Cardiac fibroblast (primary cell): Measurements from ENCODE around the gene CIROP.
"Not testable (repeated sequence)": the region's sequence is repeated elsewhere in the genome, so short reads cannot be mapped to it uniquely, and the experiment has no call there.

ENCODE experiments used
- DNase-seq, 2 donors: peaks; one replicate each; pipeline versions ENCODE4 v3.0.0 to v3.0.0-alpha.2; 2010; ENCODE audit warnings: low read depth in 2 of 2
- H3K4me3 ChIP-seq, 2 donors: replicated peaks in 1 of 2; 1 replicate in 1 of 2; 2 replicates in 1 of 2; pipeline ENCODE4 v1.5.1; 2011; ENCODE audit warnings: low read depth in 2 of 2, low read length in 2 of 2, mild to moderate bottlenecking in 2 of 2, moderate library complexity in 1 of 2
- TF ChIP-seq, protein P1 (sequence below): IDR thresholded peaks from one replicate; pipeline ENCODE4 v1.5.1; 2011; ENCODE audit warnings: low read depth, mild to moderate bottlenecking, low read length, inconsistent platforms

The CIROP gene

DNA sequence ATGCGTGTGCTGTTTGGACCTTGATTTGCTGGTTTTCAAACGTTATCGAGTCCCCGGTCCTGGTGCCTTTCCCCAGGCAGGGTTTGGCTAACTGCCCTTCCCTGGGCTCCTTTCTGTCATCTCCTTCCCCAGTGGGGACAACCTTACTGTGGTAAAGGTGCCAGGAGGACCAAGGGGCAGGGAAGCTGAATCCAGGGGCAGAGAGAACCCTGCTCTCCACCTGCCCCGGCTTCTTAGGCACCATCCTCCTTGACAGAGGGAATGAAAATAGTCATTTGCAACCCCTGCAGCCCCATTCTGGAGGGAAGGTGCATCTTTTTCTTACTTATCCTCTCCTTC lies 9.3 kb upstream of the CIROP start:
- DNase-seq: no peak
- H3K4me3 ChIP-seq: no peak overlapping the region
- TF ChIP-seq, protein P1, sequence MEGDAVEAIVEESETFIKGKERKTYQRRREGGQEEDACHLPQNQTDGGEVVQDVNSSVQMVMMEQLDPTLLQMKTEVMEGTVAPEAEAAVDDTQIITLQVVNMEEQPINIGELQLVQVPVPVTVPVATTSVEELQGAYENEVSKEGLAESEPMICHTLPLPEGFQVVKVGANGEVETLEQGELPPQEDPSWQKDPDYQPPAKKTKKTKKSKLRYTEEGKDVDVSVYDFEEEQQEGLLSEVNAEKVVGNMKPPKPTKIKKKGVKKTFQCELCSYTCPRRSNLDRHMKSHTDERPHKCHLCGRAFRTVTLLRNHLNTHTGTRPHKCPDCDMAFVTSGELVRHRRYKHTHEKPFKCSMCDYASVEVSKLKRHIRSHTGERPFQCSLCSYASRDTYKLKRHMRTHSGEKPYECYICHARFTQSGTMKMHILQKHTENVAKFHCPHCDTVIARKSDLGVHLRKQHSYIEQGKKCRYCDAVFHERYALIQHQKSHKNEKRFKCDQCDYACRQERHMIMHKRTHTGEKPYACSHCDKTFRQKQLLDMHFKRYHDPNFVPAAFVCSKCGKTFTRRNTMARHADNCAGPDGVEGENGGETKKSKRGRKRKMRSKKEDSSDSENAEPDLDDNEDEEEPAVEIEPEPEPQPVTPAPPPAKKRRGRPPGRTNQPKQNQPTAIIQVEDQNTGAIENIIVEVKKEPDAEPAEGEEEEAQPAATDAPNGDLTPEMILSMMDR: no peak

DNA sequence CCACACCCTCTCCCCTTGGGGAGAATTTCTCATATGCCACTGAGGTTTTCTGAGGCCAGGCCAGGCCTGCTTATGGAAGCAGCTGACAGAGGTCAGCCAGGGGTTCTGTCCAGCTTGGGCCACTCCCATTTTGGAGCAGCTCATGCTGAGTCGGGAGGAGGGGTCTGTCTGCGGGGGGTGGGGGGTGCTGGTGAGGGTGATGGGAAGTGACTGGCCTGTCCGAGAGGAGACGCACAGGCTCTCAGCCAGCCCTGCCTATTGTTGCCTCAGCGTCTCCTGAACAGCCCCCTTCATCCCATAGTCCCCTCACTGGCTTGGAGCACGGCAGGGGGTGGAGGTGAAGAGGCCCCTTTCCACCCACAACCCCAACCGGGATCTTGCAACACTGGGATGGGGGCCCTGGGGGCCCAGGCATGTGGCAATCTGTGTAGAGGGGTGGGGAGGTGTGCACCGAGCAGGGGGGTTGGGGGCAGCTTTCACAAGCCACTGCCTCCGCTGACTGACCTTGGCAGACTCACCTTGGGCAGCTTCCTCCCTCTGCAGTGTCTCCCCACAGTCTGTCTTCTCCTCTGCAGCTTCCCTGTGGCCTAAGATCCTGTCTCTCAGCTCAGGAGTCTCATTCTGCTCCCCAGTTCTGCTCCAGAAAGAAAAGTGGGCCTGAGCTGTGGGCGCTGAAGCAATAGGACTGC lies 8.8 kb upstream of the CIROP start:
- peak; percentile 35 to 87 for DNase-seq
- no peak overlapping the region for H3K4me3 ChIP-seq
- TF ChIP-seq, protein P1: no peak

DNA sequence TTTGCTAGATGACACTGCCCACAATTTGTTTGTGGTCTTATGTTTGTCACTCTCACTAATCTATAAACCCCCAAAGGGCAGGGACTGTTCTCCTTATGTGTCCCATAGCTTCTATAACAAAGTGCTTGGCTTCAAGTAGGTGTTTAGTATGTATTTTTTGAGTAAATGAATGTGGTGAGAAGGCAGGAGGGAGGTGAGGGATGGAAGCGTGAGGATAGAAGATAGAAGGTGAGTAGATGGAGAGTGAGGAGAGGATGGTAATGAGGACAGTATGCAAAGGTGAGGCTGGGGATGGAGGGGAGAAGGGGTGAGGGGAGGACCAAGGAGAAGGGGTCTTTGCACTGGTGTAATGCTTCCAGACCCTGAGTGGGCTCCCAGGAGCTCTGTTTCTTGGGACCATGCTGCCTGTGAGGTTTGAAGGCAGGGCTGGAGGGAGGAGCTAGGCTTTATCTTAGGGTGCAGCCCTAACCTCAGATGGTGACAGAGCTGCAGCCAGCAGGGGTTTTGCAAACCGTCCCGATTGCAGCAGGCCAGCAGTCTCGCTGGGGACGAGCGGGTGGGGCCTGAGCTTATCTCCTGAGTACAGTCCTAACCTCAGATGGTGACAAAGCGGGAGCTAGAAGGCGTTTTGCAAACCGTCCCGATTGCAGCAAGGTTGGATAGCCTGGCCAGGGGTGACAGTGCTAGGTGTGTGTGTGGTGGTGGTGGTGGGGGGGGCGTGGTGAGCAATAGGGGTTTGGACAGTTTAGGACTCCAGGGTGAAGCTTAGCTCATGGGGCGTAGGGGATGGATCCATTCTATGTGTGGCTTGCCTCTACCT lies 7.8 kb upstream of the CIROP start:
- no peak overlapping the region for H3K4me3 ChIP-seq
- peak in 1 of 2 donors; percentile 30 for DNase-seq
- TF ChIP-seq, protein P1: no peak

DNA sequence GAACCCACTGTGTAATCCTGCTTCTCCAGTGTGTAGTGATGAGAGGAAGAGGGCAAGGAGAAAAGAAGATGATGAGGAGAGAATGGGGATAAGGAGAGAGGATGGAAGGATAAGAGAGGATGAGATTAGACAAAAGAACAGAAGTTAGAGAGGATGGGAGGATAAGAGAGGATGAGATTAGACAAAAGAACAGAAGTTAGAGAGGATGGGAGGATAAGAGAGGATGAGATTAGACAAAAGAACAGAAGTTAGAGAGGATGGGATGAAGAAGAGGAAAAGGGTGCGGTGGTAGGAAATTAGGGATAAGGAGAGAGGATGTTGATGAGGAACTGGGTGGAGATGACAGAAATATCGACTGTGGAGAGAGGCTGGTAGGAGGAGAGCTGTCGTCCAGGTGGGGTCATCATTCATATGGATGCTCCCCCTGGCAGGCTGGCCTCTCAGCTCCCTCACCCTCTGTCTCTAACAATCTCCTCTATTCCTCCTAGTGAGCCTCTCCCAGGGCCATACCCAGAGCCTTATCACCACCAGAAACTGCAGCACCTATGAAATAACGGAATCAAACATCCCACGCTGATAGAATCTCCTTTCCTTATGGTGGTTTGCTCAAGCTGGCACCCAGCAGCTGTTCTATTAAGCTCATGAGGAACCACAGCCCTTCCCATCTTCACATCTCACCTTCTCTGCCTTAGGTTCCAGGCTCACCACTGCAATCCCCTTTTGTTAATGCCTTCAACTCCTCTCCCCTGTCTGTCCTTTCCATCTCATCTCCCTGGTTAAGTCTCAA lies 6.0 kb upstream of the CIROP start:
- TF ChIP-seq, protein P1: no peak
- H3K4me3 ChIP-seq: no peak overlapping the region
- DNase-seq: no peak

DNA sequence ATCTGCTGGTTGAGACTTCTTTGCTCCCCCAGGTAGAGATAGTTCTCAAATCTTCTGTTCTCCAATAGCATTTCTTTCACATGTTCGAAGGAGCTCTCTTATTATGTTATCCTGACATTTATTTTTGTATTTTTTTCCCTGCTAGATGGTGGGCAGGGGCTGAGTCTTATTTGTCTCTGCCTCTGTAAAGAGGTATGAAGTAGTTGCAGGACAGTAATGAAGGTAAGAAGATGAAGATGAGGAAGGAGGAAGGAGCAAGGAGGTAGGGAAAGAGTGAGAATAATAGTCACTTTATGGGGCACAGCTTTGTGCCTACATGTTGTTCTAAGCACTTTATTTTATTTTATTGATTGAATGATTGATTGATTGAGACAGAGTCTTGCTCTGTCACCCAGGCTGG lies 5.0 kb upstream of the CIROP start:
- TF ChIP-seq, protein P1: no peak
- H3K4me3 ChIP-seq: no peak overlapping the region
- no peak for DNase-seq

DNA sequence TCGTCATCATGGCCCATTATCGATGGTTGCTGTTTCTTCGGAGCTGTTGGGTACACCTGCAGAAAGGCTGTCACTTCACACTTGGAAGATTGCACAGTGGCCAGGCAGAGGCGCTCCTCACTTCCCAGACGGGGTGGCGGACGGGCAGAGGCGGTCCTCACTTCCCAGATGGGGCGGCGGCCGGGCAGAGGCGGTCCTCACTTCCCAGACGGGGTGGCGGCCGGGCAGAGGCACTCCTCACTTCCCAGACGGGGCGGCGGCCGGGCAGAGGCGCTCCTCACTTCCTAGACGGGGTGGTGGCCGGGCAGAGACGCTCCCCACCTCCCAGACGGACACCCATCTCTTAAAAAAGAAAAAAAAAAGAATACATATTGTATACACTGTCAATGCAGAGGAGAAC lies 3.4 kb upstream of the CIROP start:
- H3K4me3 ChIP-seq, DNase-seq: not testable (repeated sequence)

DNA sequence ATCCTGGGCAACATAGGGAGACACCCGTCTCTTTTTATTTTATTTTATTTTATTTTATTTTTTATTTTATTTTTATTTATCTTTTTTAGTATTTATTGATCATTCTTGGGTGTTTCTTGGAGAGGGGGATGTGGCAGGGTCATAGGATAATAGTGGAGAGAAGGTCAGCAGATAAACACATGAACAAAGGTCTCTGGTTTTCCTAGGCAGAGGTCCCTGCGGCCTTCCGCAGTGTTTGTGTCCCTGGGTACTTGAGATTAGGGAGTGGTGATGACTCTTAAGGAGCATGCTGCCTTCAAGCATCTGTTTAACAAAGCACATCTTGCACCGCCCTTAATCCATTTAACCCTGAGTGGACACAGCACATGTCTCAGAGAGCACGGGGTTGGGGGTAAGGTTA lies 2.8 kb upstream of the CIROP start:
- not testable (repeated sequence) for DNase-seq, H3K4me3 ChIP-seq
